GM21619 (cell line): Measurements from ENCODE around the gene GPR25.
"Not testable (repeated sequence)": the region's sequence is repeated elsewhere in the genome, so short reads cannot be mapped to it uniquely, and the experiment has no call there.

Source experiments
- ATAC-seq: cut with Tn5 transposase; IDR thresholded peaks from one replicate; pipeline ENCODE4 v1.9.1; 2021; ENCODE audit not compliant: unreplicated experiment

Gene GPR25

DNA sequence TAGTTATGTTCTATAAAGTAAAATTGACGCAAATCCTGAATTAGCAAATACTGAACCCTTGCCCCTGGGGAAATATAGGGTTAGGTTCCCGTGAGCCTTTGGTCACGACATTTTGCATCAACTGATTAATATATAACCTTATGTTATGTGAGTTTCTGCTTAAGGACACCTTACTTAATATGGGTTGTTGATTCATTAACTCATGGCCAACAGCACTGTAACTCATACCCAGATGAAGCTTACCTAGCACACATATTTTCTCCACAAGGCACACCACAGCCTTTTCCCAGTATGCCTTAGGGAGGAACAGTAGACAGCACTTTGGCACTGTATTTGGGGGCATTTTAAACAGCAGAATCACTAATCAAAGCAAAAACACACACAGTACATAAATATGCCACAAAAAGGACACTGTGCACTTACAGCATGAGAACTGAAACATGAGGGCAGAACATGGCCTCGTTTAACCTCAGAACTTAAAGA lies 37.0 kb downstream of the GPR25 start:
- ATAC-seq: peak; percentile 51

DNA sequence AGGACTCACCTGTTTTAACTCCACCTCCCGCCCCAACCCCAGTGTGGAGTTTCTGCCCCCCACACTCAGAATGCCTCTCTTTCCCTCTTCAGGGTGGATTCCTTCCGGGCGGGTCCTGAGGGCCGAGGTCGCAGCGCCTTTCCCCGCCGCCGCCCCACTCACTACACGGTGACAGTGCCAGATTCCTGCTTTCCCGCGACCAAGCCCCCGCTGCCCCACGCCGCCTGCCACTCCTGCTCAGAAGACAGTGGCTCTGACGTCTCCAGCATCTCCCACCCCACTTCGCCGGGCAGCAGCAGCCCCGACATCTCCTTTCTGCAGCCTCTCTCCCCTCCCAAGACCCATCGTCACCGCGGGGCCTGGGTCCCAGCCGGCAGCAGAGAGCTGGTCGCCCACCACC lies 38.6 kb downstream of the GPR25 start:
- ATAC-seq: no peak

DNA sequence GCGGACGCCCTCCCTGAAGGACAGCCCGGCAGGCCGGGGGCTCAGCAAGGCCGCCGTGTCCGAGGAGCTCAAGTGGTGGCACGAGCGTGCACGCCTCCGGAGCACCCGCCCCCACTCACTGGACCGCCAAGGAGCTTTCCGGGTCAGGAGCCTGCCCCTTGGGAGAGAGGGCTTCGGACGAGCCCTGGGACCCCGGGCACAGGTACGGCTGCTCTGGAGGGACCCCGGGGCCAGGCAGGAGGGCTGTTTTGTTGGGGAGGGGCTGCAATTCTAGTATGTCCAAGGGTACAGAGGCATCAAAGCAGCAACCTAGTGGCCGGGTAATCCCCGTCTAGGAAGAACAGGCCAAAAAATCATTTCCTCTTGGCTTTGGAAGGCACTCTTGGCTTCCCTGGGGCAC lies 39.2 kb downstream of the GPR25 start:
- not testable (repeated sequence) for ATAC-seq

DNA sequence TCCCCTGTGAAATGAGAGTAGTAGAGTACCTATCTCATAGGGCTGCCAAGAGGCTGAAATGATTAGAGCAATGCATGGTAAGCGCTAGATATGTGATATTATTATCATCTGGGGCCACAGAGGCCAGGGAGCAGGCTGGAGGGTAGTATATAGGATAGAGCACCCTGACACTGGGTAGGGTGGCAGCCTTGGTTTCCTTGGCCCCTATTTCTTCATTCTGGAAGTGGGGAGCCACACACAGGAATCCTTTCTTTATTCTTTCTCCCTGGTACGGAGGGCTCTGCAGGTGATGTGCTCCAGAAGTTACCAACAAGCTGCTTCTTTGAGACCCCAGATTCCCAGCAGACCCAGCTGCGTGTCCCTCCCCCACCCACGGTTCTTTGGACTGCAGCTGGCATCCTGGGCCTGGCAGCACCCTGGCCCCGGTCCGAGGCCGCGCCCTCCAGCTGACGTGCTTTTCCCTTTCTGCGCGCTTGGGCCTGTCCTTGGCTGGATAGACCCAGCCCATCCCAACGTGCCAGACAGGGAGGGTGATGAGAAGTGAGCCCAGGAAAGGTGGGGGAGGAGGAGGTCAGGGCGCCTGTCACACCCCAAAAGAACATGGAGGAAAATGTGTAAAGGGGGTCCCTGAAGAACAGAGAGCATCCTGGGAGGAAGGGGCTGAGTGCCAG lies 40.1 kb downstream of the GPR25 start:
- no peak for ATAC-seq

DNA sequence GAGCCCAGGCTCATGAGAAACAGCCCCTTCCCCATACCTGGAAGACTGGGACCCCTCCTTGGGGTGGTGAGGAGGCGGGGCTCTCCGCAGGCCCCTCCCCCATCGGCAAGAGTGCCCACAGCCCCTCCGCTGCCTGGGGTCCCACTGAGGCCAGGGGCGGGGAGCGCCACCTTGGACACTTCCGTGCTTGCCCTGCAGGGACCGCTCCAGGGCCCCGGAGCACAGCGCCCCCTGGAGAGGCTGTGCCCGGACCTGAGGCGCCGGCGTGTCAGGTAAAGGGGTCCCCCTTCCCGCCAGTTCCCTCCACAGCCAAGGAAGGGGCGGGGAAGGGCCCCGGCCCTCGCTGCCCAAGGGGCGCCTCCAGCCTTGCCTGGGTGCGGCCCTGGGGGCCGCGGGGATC lies 43.4 kb downstream of the GPR25 start:
- ATAC-seq: no peak

DNA sequence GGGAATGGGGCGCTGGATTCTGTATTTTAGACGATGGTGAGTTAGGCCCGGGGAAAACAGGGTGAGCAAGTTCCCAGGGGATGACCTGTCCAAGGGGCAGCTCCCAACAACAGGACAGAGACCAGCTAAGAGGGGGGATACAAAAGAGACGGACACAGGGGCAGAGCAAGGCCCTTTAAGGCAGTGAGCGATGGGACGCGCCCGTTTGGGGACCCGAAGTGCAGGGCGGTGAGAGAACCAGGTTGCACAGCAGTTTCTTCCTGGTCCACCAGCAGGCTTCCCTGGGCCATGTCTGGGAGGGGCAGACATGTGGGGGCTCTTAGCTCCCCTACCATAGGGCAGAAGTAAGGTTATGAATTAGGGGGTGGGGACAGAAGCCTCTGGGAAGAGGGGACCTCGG lies 43.9 kb downstream of the GPR25 start:
- ATAC-seq: no peak

DNA sequence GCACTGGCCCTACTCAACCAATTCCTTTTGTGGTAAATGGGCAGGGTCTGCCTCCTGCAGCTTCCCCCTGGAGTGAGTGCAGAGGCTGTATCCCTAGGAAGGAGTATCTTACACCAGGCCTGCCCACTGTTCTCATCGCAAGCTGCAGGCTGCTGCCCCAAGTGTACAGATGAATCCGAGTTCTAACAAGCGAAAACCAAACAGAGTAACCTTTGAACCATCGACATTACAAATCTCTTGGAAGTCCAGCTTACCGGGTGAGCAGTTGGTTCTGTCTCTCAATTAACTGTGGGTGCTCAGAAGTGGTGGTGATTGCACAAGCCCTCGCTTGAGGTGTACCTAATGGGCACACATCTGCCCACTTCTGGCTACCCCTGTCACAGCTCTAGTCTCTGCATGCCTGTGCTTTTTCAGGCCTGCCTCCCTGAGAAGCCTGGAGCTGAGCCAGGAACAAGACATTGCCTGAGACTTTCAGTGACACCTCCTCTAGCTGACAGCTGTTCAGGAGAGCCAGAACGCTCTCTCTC lies 44.6 kb downstream of the GPR25 start:
- no peak for ATAC-seq

DNA sequence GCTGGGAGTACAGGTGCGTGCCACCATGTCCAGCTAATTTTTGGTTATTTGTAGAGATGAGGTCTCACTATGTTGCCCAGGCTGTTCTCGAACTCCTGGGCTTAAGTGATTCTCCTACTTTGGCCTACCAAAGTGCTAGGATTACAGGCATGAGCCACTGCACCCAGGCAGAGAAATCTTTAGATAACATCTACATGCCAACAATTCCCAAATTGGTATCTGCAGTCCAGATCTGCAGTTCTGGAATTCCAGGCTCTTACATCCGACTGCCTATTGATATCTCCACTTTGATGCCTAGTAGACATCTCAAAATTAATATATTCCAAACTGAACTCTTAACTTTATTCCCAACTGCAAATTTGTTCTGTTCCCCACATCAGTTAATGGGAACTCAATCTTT lies 45.2 kb downstream of the GPR25 start:
- no peak for ATAC-seq

DNA sequence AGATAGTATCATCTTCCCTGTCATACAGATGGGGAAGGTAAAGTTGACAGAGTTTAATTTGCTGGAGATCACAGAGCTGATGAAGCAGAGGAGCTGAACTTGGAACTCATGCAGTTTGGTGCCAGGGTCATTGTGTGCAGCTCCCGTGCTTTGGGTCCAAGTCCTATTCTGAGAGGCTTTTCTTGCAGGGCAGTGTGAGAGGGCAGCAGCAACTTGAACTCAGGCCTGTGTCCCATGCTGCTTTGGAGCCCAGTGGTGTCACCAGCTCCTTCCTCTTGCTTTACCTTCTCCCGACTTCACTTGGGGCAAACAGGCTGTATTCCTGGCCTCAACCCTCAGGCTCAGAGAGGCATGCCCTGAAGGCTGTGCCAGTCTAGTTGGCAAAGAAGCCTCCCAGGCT lies 46.6 kb downstream of the GPR25 start:
- no peak for ATAC-seq

DNA sequence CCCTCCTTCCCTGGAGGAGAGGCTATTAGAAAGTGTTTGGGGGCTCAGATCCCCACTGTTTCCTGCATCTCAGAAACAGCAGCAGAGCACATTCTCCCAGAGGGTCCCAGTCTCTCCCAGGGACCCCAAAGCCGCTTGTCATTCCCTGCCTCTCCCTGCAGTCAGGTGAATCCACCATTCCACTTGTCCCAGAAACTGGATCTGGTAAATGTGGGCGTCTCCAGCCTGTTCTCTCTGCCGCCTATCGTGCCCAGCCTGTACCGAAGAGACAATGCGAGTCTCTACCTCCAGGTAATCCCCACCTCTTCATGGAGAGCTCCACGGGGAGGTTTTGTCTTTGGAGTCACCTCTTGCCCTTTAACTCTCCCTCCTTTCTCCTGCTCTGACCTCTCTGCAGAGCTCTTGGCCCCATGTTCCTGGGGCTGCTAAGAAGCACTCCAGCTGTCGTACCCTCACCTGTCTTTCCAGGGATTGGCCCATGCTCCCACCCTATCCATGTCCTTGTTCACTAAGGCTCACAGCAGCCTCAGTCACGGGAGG lies 48.9 kb downstream of the GPR25 start:
- no peak for ATAC-seq

DNA sequence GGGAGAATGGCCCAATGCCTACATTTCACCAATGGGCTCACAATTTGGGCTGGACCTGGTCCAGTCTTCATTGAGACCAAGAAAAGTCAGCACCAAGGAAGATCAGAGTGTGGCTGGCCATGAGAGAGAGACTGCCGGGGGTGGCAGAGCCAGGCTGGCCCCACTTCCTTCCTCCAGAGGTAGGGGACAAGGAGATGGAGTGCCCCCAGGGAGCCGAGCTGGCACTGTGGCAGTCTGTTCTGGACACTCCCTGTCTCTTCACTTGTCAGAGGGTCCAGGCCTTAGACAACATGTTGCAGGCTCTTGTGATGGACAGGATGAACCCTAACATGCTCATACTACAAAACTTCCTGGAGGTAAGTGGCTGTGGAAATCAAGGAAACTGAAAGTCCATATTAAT lies 49.6 kb downstream of the GPR25 start:
- ATAC-seq: no peak

DNA sequence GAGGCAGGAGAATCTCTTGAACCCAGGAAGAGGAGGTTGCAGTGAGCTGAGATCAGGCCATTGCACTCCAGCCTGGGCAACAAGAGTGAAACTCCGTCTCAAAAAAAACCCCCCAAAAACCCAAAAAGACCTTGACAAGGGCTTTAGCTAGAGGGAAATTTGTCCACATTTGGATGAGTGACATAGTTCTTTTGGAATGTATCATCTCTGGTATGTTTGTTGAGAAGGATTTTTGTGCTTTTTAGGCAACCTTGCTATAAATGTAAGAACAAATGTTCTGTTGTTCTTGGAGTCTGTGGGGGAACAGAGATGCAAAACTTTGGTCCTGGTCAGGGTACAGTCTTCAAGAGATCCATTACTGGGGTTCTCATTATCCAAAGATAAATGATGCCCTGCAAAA lies 50.8 kb downstream of the GPR25 start:
- ATAC-seq: no peak
